HepG2 (cell line): Measurements from ENCODE around the gene SLC17A9. TPM values are rescaled to one million over a fixed set of nuclear protein-coding genes. Genes with fewer than 3 reads are reported as not detected.
A peak's percentile ranks its signal among the peaks of the same experiment; 100 is the strongest.

ENCODE experiments used
- AKAP8 ChIP-seq: sonication (generic); formaldehyde crosslinking; IDR thresholded peaks from 2 replicates; pipeline ENCODE4 v1.5.1; 2020; ENCODE audit warnings: mild to moderate bottlenecking, missing genetic modification reagents
- ATF3 ChIP-seq: sonication (generic); formaldehyde crosslinking; IDR thresholded peaks from 2 replicates; pipeline ENCODE4 v1.4.0; 2020; ENCODE audit warnings: missing genetic modification reagents
- GPN1 ChIP-seq: sonication (generic); formaldehyde crosslinking; IDR thresholded peaks from 2 replicates; pipeline ENCODE4 v1.5.1; 2020; ENCODE audit warnings: missing genetic modification reagents, borderline replicate concordance
- IKZF4 ChIP-seq: sonication (generic); formaldehyde crosslinking; IDR thresholded peaks from 2 replicates; pipeline ENCODE4 v1.5.1; 2020; ENCODE audit warnings: borderline replicate concordance, mild to moderate bottlenecking, low read depth, missing genetic modification reagents; ENCODE audit errors: not compliant biosample characterization
- JUNB ChIP-seq: sonication (generic); formaldehyde crosslinking; IDR thresholded peaks from 2 replicates; pipeline ENCODE4 v1.8.0; 2022; ENCODE audit warnings: missing genetic modification reagents, mild to moderate bottlenecking, borderline replicate concordance
- MTF2 ChIP-seq: sonication (generic); formaldehyde crosslinking; IDR thresholded peaks from 2 replicates; pipeline ENCODE4 v1.5.0; 2020; ENCODE audit warnings: missing genetic modification reagents, borderline replicate concordance
- NKX3-1 ChIP-seq: sonication (generic); formaldehyde crosslinking; IDR thresholded peaks from 2 replicates; pipeline ENCODE4 v1.5.0; 2020; ENCODE audit warnings: missing genetic modification reagents
- NR1H2 ChIP-seq: sonication (generic); formaldehyde crosslinking; IDR thresholded peaks from 2 replicates; pipeline ENCODE4 v1.8.1; 2022; ENCODE audit warnings: low read depth, missing genetic modification reagents, borderline replicate concordance
- NR2F2 ChIP-seq: IDR thresholded peaks from 2 replicates; pipeline ENCODE4 v1.6.1; 2012; ENCODE audit warnings: low read depth, inconsistent platforms, borderline replicate concordance
- ONECUT2 ChIP-seq: sonication (generic); formaldehyde crosslinking; IDR thresholded peaks from 2 replicates; pipeline ENCODE4 v1.4.0; 2020; ENCODE audit warnings: missing genetic modification reagents
- XBP1 ChIP-seq: sonication (generic); formaldehyde crosslinking; IDR thresholded peaks from 2 replicates; pipeline ENCODE4 v1.5.0; 2020; ENCODE audit warnings: missing genetic modification reagents
- ZBTB26 ChIP-seq: IDR thresholded peaks from 2 replicates; pipeline ENCODE4 v1.6.1; 2016; ENCODE audit warnings: missing compliant biosample characterization, missing genetic modification reagents, borderline replicate concordance
- ZNF138 ChIP-seq: sonication (generic); formaldehyde crosslinking; IDR thresholded peaks from 2 replicates; pipeline ENCODE4 v1.5.0; 2020; ENCODE audit warnings: mild to moderate bottlenecking, low read depth, missing genetic modification reagents
- ZNF18 ChIP-seq: sonication (generic); formaldehyde crosslinking; IDR thresholded peaks from 2 replicates; pipeline ENCODE4 v1.8.0; 2022; ENCODE audit warnings: mild to moderate bottlenecking, missing genetic modification reagents; ENCODE audit not compliant: insufficient replicate concordance
- ZNF317 ChIP-seq: sonication (generic); formaldehyde crosslinking; IDR thresholded peaks from 2 replicates; pipeline ENCODE4 v1.5.0; 2020; ENCODE audit warnings: mild to moderate bottlenecking, missing genetic modification reagents
- ZNF605 ChIP-seq: sonication (generic); formaldehyde crosslinking; IDR thresholded peaks from 2 replicates; pipeline ENCODE4 v1.8.0; 2022; ENCODE audit warnings: mild to moderate bottlenecking, missing genetic modification reagents
- ZNF652 ChIP-seq: IDR thresholded peaks from 2 replicates; pipeline ENCODE4 v1.6.1; 2016; ENCODE audit warnings: low read depth, borderline replicate concordance
- polyA plus RNA-seq, 8 experiments: library from polyadenylated mRNA; depleted of rRNA in 3 of 8; stranded (reverse) in 7 of 8; unstranded in 1 of 8; fragments of >200 nt; fragmentation: Illumina TruSeq in 4 of 8; extraction: Trizol in 4 of 8; gene quantifications; 2 replicates each; pipeline versions ENCODE4 v1.2.1 to v1.2.3, GENCODE V29; 2011 to 2016; ENCODE audit warnings: low read depth in 4 of 8, missing spikeins in 1 of 8, mixed read lengths in 1 of 8; ENCODE audit not compliant: insufficient read depth in 1 of 8
- total RNA-seq, 5 experiments: library from RNA; depleted of rRNA; stranded (reverse); fragments of >200 nt; fragmentation: Illumina TruSeq; extraction: Trizol; gene quantifications; 2 replicates each; pipeline ENCODE4 v1.2.3, GENCODE V29; 2016; ENCODE audit warnings: low read depth in 1 of 5
- TF ChIP-seq, protein P1 (sequence below): sonication (generic); formaldehyde crosslinking; conservative IDR thresholded peaks from 2 replicates; pipeline ENCODE4 v1.4.0; 2020; ENCODE audit warnings: missing genetic modification reagents
- TF ChIP-seq, protein P2 (sequence below): sonication (generic); formaldehyde crosslinking; IDR thresholded peaks from 2 replicates; pipeline ENCODE4 v1.4.0; 2020; ENCODE audit warnings: mild to moderate bottlenecking, missing genetic modification reagents, borderline replicate concordance
- TF ChIP-seq, protein P3 (sequence below): sonication (generic); formaldehyde crosslinking; IDR thresholded peaks from 2 replicates; pipeline ENCODE4 v1.5.0; 2020; ENCODE audit warnings: missing genetic modification reagents, mild to moderate bottlenecking, borderline replicate concordance

SLC17A9 gene
- total and polyA plus RNA-seq, 2 of the 13 experiments (the other 11 are each of a cell fraction or from before 2014, with no cell fraction given), result 110 to 191 TPM

GRCh38 chr20:62937268-62938104 lies 15.0 kb upstream of the SLC17A9 start (continued):
- TF ChIP-seq, protein P1, sequence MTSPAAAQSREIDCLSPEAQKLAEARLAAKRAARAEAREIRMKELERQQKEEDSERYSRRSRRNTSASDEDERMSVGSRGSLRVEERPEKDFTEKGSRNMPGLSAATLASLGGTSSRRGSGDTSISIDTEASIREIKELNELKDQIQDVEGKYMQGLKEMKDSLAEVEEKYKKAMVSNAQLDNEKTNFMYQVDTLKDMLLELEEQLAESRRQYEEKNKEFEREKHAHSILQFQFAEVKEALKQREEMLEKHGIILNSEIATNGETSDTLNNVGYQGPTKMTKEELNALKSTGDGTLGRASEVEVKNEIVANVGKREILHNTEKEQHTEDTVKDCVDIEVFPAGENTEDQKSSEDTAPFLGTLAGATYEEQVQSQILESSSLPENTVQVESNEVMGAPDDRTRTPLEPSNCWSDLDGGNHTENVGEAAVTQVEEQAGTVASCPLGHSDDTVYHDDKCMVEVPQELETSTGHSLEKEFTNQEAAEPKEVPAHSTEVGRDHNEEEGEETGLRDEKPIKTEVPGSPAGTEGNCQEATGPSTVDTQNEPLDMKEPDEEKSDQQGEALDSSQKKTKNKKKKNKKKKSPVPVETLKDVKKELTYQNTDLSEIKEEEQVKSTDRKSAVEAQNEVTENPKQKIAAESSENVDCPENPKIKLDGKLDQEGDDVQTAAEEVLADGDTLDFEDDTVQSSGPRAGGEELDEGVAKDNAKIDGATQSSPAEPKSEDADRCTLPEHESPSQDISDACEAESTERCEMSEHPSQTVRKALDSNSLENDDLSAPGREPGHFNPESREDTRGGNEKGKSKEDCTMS (CRISPR knock-in tag), result 0 out of 2 replicates have a peak, but pooled peaks have one; percentile 34
- TF ChIP-seq MTF2 (CRISPR knock-in tag), result no peak
- TF ChIP-seq ZNF317 (CRISPR knock-in tag), result peak; percentile 94; the same call in 1 of the 2 replicates
- TF ChIP-seq ZNF652 (CRISPR knock-in tag), result peak; percentile 41; the same call in 1 of the 2 replicates
- TF ChIP-seq ZNF605 (CRISPR knock-in tag), result peak; percentile 96
- TF ChIP-seq NR2F2, result no peak
- TF ChIP-seq AKAP8, result peak; percentile 86
- peak; percentile 54; the same call in 1 of the 2 replicates for TF ChIP-seq ONECUT2
- TF ChIP-seq GPN1, result peak; percentile 90; the same call in 1 of the 2 replicates
- peak; percentile 68 for TF ChIP-seq ATF3 (CRISPR knock-in tag)
- TF ChIP-seq IKZF4, result peak; percentile 19
- TF ChIP-seq, protein P2, sequence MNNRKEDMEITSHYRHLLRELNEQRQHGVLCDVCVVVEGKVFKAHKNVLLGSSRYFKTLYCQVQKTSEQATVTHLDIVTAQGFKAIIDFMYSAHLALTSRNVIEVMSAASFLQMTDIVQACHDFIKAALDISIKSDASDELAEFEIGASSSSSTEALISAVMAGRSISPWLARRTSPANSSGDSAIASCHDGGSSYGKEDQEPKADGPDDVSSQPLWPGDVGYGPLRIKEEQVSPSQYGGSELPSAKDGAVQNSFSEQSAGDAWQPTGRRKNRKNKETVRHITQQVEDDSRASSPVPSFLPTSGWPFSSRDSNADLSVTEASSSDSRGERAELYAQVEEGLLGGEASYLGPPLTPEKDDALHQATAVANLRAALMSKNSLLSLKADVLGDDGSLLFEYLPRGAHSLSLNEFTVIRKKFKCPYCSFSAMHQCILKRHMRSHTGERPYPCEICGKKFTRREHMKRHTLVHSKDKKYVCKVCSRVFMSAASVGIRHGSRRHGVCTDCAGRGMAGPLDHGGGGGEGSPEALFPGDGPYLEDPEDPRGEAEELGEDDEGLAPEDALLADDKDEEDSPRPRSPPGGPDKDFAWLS (CRISPR knock-in tag), result peak; percentile 84; the same call in 1 of the 2 replicates
- TF ChIP-seq NR1H2 (CRISPR knock-in tag), result peak; percentile 71
- TF ChIP-seq JUNB, result no peak
- TF ChIP-seq XBP1 (CRISPR knock-in tag), result 0 out of 2 replicates have a peak, but pooled peaks have one; percentile 51
- TF ChIP-seq, protein P3, sequence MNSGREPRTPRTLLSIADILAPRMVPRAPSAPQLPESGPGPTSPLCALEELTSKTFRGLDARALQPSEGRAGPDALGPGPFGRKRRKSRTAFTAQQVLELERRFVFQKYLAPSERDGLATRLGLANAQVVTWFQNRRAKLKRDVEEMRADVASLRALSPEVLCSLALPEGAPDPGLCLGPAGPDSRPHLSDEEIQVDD (CRISPR knock-in tag), result peak; percentile 92; the same call in 1 of the 2 replicates
- peak; percentile 79 for TF ChIP-seq NKX3-1 (CRISPR knock-in tag)
- peak; percentile 93 for TF ChIP-seq ZNF18 (CRISPR knock-in tag)
- peak; percentile 88 for TF ChIP-seq ZNF138 (CRISPR knock-in tag)
- peak; percentile 84; the same call in 1 of the 2 replicates for TF ChIP-seq ZBTB26 (CRISPR knock-in tag)
